ENCODE data around the gene HECTD2.
"Not testable (repeated sequence)": the region's sequence is repeated elsewhere in the genome, so short reads cannot be mapped to it uniquely, and the experiment has no call there.

- TF ChIP-seq CTCF (IDR thresholded peaks at IDR 0.05); GTF2I (CRISPR knock-in tag; conservative IDR thresholded peaks at IDR 0.05); MAX (CRISPR knock-in tag; IDR thresholded peaks at IDR 0.05); IRF2 (CRISPR knock-in tag; IDR thresholded peaks at IDR 0.05; ENCODE audit: borderline replicate concordance, low read depth); TEAD4 (CRISPR knock-in tag; IDR thresholded peaks at IDR 0.05); NFATC4 (CRISPR knock-in tag; IDR thresholded peaks at IDR 0.05); TCF7 (CRISPR knock-in tag; IDR thresholded peaks at IDR 0.05; ENCODE audit: low read depth); MYBL2 (CRISPR knock-in tag; IDR thresholded peaks at IDR 0.05); ZNF121 (CRISPR knock-in tag; IDR thresholded peaks at IDR 0.05); ATF1 (CRISPR knock-in tag; IDR thresholded peaks at IDR 0.05): not testable (repeated sequence)
Observed at GRCh38 chr10:91369978-91370589, 40.1 kb upstream of the HECTD2 start.
